Kidney epithelial cell (primary cell): ENCODE measurements around the gene CHD3. TPM values are rescaled to one million over a fixed set of nuclear protein-coding genes. Genes with fewer than 3 reads are reported as not detected.

ENCODE experiments used
- DNase-seq: peaks from one replicate; pipeline ENCODE4 v3.0.0-alpha.2; 2010; ENCODE audit warnings: low read depth
- H3K27me3 ChIP-seq: 2 replicates; pipeline ENCODE4 v1.6.0; 2011; ENCODE audit warnings: low read length; ENCODE audit not compliant: control insufficient read depth, insufficient read depth
- H3K36me3 ChIP-seq: 2 replicates; pipeline ENCODE4 v1.5.1; 2011; ENCODE audit warnings: low read length; ENCODE audit not compliant: control insufficient read depth, insufficient read depth
- H3K4me3 ChIP-seq: 2 replicates; pipeline ENCODE4 v1.5.1; 2011; ENCODE audit warnings: low read depth, mild to moderate bottlenecking, control low read depth, low read length
- CTCF ChIP-seq: IDR thresholded peaks from 2 replicates; pipeline ENCODE4 v1.5.1; 2011; ENCODE audit warnings: mild to moderate bottlenecking, moderate library complexity, low read length, control low read depth, inconsistent platforms; ENCODE audit not compliant: insufficient read depth, poor library complexity, severe bottlenecking
- total RNA-seq: library from RNA; depleted of rRNA; stranded (reverse); fragments of >200 nt; gene quantifications from 2 replicates; pipeline ENCODE4 v1.2.3, GENCODE V29; 2015

CHD3 gene
- total RNA-seq, 1 donor from 2014 or later = 42.4 TPM

GRCh38 chr17:7882629-7883028, 6.0 kb upstream of the CHD3 start:
- Histone ChIP-seq H3K27me3 (no peaks in the 10 kb centered on the region), H3K4me3 (no peak overlapping the region), H3K36me3 (no peaks in the 10 kb centered on the region)
- no peak for TF ChIP-seq CTCF
- DNase-seq = no peak

GRCh38 chr17:7883781-7884386, 4.7 kb upstream of the CHD3 start:
- TF ChIP-seq CTCF = no peak
- no peak for DNase-seq

GRCh38 chr17:7884581-7885366, 3.8 kb upstream of the CHD3 start:
- no peak for DNase-seq
- no peak for TF ChIP-seq CTCF
- H3K27me3 ChIP-seq = no peaks in the 10 kb centered on the region
- no peaks in the 10 kb centered on the region for H3K36me3 ChIP-seq
- peak overlapping the region; percentile 82 for H3K4me3 ChIP-seq

More at GRCh38 chr17:7883781-7884386, 4.7 kb upstream of the CHD3 start:
- Histone ChIP-seq H3K36me3 (no peaks in the 10 kb centered on the region), H3K27me3 (no peaks in the 10 kb centered on the region), H3K4me3 (peak overlapping the region; percentile 28)

GRCh38 chr17:7885367-7886226, 3.0 kb upstream of the CHD3 start:
- DNase-seq = no peak
- H3K4me3 ChIP-seq = peak overlapping the region; percentile 82
- peaks cover under 1% of the 10 kb centered on the region for H3K36me3 ChIP-seq
- no peaks in the 10 kb centered on the region for H3K27me3 ChIP-seq
- no peak for TF ChIP-seq CTCF

- DNase-seq = no peak
- TF ChIP-seq CTCF = no peak
- H3K36me3 ChIP-seq = peaks cover 4% of the 10 kb centered on the region
- H3K4me3 ChIP-seq = peak overlapping the region; percentile 82
- no peaks in the 10 kb centered on the region for H3K27me3 ChIP-seq
Measured at GRCh38 chr17:7886227-7887037, 2.2 kb upstream of the CHD3 start.
